GM19372 (cell line): ENCODE results near the gene ZNF580.

ENCODE experiments used
- ATAC-seq: cut with Tn5 transposase; IDR thresholded peaks from one replicate; pipeline ENCODE4 v1.9.1; 2021; ENCODE audit warnings: mild to moderate bottlenecking, low read depth, moderate library complexity; ENCODE audit not compliant: unreplicated experiment

ZNF580 gene

GRCh38 chr19:55622242-55622969 is 18.4 kb upstream of the ZNF580 start:
- ATAC-seq, result no peak

GRCh38 chr19:55623130-55623529 is 17.7 kb upstream of the ZNF580 start:
- no peak for ATAC-seq

- no peak for ATAC-seq
Measured at GRCh38 chr19:55623561-55623960, 17.2 kb upstream of the ZNF580 start.

- ATAC-seq, result peak; percentile 63
Measured at GRCh38 chr19:55624109-55625003, 16.4 kb upstream of the ZNF580 start, which contains the start of gene ZNF784. Gene ZNF784, minus strand, starts transcription at chr19:55624566. Its CDS starts 5 bp downstream, at chr19:55624561.

GRCh38 chr19:55625004-55625326 is 15.8 kb upstream of the ZNF580 start:
- ATAC-seq, result no peak

- ATAC-seq, result no peak
Measured at GRCh38 chr19:55626350-55626749, 14.5 kb upstream of the ZNF580 start.

GRCh38 chr19:55632463-55632834 is 8.4 kb upstream of the ZNF580 start:
- no peak for ATAC-seq

GRCh38 chr19:55633861-55634260 is 6.9 kb upstream of the ZNF580 start:
- no peak for ATAC-seq

GRCh38 chr19:55635334-55635717 is 5.5 kb upstream of the ZNF580 start:
- ATAC-seq, result no peak

GRCh38 chr19:55635856-55636440 is 4.9 kb upstream of the ZNF580 start:
- ATAC-seq, result no peak

GRCh38 chr19:55636723-55637122 is 4.1 kb upstream of the ZNF580 start:
- no peak for ATAC-seq

- ATAC-seq, result no peak
Measured at GRCh38 chr19:55637534-55637933, 3.3 kb upstream of the ZNF580 start.

GRCh38 chr19:55638864-55639359 is 1.9 kb upstream of the ZNF580 start:
- ATAC-seq, result no peak

GRCh38 chr19:55640043-55640576 is 692 bp upstream of the ZNF580 start:
- ATAC-seq, result no peak

- ATAC-seq, result no peak
Measured at GRCh38 chr19:55641426-55642152, 787 bp downstream of the ZNF580 start.

- ATAC-seq, result no peak
Measured at GRCh38 chr19:55642153-55643002, 1.6 kb downstream of the ZNF580 start.

- ATAC-seq, result no peak
Measured at GRCh38 chr19:55643003-55643886, 2.4 kb downstream of the ZNF580 start, which contains the start of gene ZNF581. Gene ZNF581, plus strand, starts transcription at chr19:55643649. Its CDS starts 923 bp downstream, at chr19:55644572.

- ATAC-seq, result no peak
Measured at GRCh38 chr19:55643887-55644176, 3.0 kb downstream of the ZNF580 start.
